ENCODE results near the gene OAF. TPM values are rescaled to one million over a fixed set of nuclear protein-coding genes. Genes with fewer than 3 reads are reported as not detected.

The OAF gene
- total RNA-seq, 1 experiment from 2014 or later = 32.3 TPM

- H3K9me3 ChIP-seq (ENCODE audit: control insufficient read depth in 1 of 2, insufficient read depth in 1 of 2, low read depth in 1 of 2, low read length in 2 of 2) = no peaks in the 10 kb centered on the region
- no peaks in the 10 kb centered on the region for H3K27me3 ChIP-seq (ENCODE audit: insufficient read depth, low read length)
- ChIA-PET CTCF (no interaction called here), POLR2A (no interaction called here), RAD21 (ENCODE audit: low non-redundant PET in 1 of 2, low total read pairs in 2 of 2, uncharacterized antibody in 2 of 2, unreplicated experiment in 2 of 2) (interaction anchor here in 1 of 2 experiments (0.5 kb wide), 1 partner anchor 96 kb away, joined by 3 read pairs; no protein-coding TSS in a partner anchor)
- no peaks in the 10 kb centered on the region for H3K9me2 ChIP-seq (ENCODE audit: insufficient read depth)
- no peak overlapping the region for H2AFZ ChIP-seq (ENCODE audit: low read depth, low read length, poor library complexity, severe bottlenecking)
- H3K79me2 ChIP-seq (ENCODE audit: insufficient read depth, low read length) = peaks cover 6% of the 10 kb centered on the region; the same call in 1 of the 2 replicates
- H4K20me1 ChIP-seq (ENCODE audit: insufficient read depth) = no peaks in the 10 kb centered on the region
- H3K36me3 ChIP-seq (ENCODE audit: control insufficient read depth in 1 of 2, insufficient read depth in 2 of 2, low read length in 2 of 2) = no peaks in the 10 kb centered on the region
- intact Hi-C loops (cut with micrococcal nuclease) = no loop called here
- H3K9ac ChIP-seq (ENCODE audit: low read length) = no peak overlapping the region
- no TSS peak for BruUV-seq (replicated peaks)
- H3K4me1 ChIP-seq (ENCODE audit: control insufficient read depth in 1 of 2, insufficient read depth in 2 of 2, low read length in 2 of 2) = peaks cover 23 to 53% of the 10 kb centered on the region in 2 experiments
- no peak for DNase-seq (ENCODE audit: low read depth, low spot score)
- TF ChIP-seq, protein P1, sequence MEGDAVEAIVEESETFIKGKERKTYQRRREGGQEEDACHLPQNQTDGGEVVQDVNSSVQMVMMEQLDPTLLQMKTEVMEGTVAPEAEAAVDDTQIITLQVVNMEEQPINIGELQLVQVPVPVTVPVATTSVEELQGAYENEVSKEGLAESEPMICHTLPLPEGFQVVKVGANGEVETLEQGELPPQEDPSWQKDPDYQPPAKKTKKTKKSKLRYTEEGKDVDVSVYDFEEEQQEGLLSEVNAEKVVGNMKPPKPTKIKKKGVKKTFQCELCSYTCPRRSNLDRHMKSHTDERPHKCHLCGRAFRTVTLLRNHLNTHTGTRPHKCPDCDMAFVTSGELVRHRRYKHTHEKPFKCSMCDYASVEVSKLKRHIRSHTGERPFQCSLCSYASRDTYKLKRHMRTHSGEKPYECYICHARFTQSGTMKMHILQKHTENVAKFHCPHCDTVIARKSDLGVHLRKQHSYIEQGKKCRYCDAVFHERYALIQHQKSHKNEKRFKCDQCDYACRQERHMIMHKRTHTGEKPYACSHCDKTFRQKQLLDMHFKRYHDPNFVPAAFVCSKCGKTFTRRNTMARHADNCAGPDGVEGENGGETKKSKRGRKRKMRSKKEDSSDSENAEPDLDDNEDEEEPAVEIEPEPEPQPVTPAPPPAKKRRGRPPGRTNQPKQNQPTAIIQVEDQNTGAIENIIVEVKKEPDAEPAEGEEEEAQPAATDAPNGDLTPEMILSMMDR (IDR thresholded peaks at IDR 0.05 in 2 of 3, conservative IDR thresholded peaks at IDR 0.05 in 1 of 3; ENCODE audit: borderline replicate concordance in 1 of 3, insufficient read depth in 1 of 3, low read depth in 2 of 3, low read length in 2 of 3) = no peak
- TF ChIP-seq YY1 (IDR thresholded peaks at IDR 0.05; ENCODE audit: extremely low read depth, insufficient replicate concordance, low read depth, low read length) = no peak
- peak; percentile 28 for TF ChIP-seq TCF7L2 (IDR thresholded peaks at IDR 0.05; ENCODE audit: borderline replicate concordance, extremely low read depth, insufficient read depth, insufficient read length)
- no peak overlapping the region for H3K4me3 ChIP-seq (replicated peaks in 1 of 2; ENCODE audit: low read depth in 1 of 2, low read length in 2 of 2)
- H3K4me2 ChIP-seq (ENCODE audit: low read length) = peak overlapping the region; percentile 39
- ATAC-seq = no peak
- no peak overlapping the region for H3K27ac ChIP-seq (ENCODE audit: low read depth, low read length)
These were observed 2.1 kb upstream of the OAF start for GRCh38 chr11:120208777-120209176.

DNA sequence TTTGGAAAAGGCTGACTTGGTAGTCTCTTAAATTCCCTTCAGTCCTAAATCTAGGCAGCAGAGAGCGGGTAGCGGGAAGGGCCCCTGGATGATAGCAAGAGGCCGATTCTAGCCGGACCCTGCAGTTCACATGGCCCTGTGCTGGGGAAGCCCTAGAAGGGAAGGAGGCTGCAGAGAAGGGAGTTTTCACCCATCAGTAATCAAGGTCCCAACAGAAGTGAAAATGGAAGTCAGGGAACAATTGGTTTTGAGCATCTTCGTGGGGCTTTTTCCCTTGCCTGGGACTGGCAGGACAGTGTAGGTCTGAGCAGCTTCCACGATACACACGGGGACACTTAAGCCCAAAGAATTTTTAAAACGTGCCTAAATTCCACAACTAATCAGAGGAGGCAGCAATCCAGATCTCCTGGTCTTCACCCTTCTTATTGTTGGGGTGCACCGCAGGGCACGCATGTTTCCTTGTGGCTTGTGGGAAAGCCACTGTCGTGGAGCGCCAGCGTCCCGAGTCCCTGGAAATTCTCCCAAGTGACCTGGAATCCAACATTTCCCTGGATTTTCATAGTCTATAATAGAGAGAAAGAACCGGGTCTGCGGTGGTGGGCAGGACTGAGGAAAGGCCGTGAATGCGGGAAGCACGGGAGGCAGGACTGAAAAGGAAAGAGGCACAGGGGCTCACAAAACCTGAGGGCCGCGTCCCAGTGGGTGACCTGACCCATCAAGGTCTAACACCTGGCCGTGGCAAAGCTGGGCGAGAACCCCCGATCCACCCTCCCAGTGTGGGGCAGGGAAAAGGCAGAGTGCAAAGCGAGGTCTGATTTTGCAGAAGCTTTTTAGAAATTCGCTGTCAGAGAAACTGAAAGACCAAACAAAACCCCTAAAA is 846 bp upstream of the OAF start:
- no TSS peak for BruUV-seq (replicated peaks)
- RAD21 ChIA-PET (ENCODE audit: low non-redundant PET in 1 of 2, low total read pairs in 2 of 2, uncharacterized antibody in 2 of 2, unreplicated experiment in 2 of 2) = no interaction called here
- Histone ChIP-seq H3K4me3 (replicated peaks in 1 of 2; ENCODE audit: low read depth in 1 of 2, low read length in 2 of 2) (peak overlapping the region; percentile 69 to 78), H3K4me2 (ENCODE audit: low read length) (peak overlapping the region; percentile 96), H3K9me2 (ENCODE audit: insufficient read depth) (no peaks in the 10 kb centered on the region), H3K9ac (ENCODE audit: low read length) (peak overlapping the region; percentile 82), H3K36me3 (ENCODE audit: control insufficient read depth in 1 of 2, insufficient read depth in 2 of 2, low read length in 2 of 2) (no peaks in the 10 kb centered on the region), H3K79me2 (ENCODE audit: insufficient read depth, low read length) (peaks cover 6% of the 10 kb centered on the region; the same call in 1 of the 2 replicates), H3K27me3 (ENCODE audit: insufficient read depth, low read length) (no peaks in the 10 kb centered on the region), H2AFZ (ENCODE audit: low read depth, low read length, poor library complexity, severe bottlenecking) (peak overlapping the region; percentile 1), H4K20me1 (ENCODE audit: insufficient read depth) (no peaks in the 10 kb centered on the region), H3K4me1 (ENCODE audit: control insufficient read depth in 1 of 2, insufficient read depth in 2 of 2, low read length in 2 of 2) (peaks cover 23 to 53% of the 10 kb centered on the region in 2 experiments), H3K9me3 (ENCODE audit: control insufficient read depth in 1 of 2, insufficient read depth in 1 of 2, low read depth in 1 of 2, low read length in 2 of 2) (no peaks in the 10 kb centered on the region), H3K27ac (ENCODE audit: low read depth, low read length) (peak overlapping the region; percentile 74; the same call in 1 of the 2 replicates)
- no peak for ATAC-seq
- DNase-seq (ENCODE audit: low read depth, low spot score) = no peak
- intact Hi-C loops (cut with micrococcal nuclease) = loop anchor here (5.0 kb wide), 1 partner anchor 498 kb away; no protein-coding TSS in a partner anchor
- POLR2A ChIA-PET = no interaction called here
- TF ChIP-seq YY1 (IDR thresholded peaks at IDR 0.05; ENCODE audit: extremely low read depth, insufficient replicate concordance, low read depth, low read length) (no peak), EZH2 (IDR thresholded peaks at IDR 0.05) (no peak), SRF (IDR thresholded peaks at IDR 0.05; ENCODE audit: low read depth) (no peak), REST (IDR thresholded peaks at IDR 0.05; ENCODE audit: low read depth) (no peak), CEBPB (IDR thresholded peaks at IDR 0.05; ENCODE audit: low read depth) (no peak), SP1 (IDR thresholded peaks at IDR 0.05; ENCODE audit: low read depth) (no peak), ZFX (IDR thresholded peaks at IDR 0.05) (no peak), CBX3 (IDR thresholded peaks at IDR 0.05; ENCODE audit: low read depth) (no peak)
- TF ChIP-seq, protein P2, sequence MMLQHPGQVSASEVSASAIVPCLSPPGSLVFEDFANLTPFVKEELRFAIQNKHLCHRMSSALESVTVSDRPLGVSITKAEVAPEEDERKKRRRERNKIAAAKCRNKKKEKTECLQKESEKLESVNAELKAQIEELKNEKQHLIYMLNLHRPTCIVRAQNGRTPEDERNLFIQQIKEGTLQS (IDR thresholded peaks at IDR 0.05) = no peak
- CTCF ChIA-PET = no interaction called here

All from HCT116 (cell line).